ENCODE results near the gene TMEM145. TPM values are rescaled to one million over a fixed set of nuclear protein-coding genes. Genes with fewer than 3 reads are reported as not detected.

The TMEM145 gene
- total and polyA plus RNA-seq, 2 donors (not counting 1 experiment from before 2014, with no cell fraction given), result 0.05 to 0.83 TPM

DNA sequence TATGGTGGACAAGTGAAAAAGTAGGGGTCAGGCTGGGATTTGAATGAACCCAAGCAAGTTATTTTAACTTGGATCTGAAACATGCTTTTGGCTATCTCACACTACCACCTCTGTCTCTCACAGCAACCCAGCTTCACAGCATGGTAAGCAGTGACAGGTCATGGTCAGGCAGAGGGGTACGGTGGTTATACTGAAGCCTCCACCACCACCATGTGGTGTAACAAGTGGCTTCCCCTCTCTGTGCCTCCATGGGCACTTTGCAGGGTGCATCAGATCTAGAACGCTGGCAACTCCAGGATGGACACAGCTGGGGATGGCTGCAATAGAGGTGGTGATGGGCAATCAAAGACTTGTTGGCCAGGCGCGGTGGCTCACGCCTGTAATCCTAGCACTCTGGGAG, 739 bp upstream of the TMEM145 start:
- H3K9me3 ChIP-seq (ENCODE audit: control insufficient read depth, insufficient read depth, low read depth, low read length), result no peaks in the 10 kb centered on the region
- DNase-seq (ENCODE audit: low read depth in 2 of 2), result no peak
- no peaks in the 10 kb centered on the region for H3K79me2 ChIP-seq (ENCODE audit: control insufficient read depth, insufficient read depth, low read length)
- no peak overlapping the region for H2AFZ ChIP-seq (ENCODE audit: low read length)
- H3K36me3 ChIP-seq (ENCODE audit: control insufficient read depth, insufficient read depth, low read length), result no peaks in the 10 kb centered on the region
- no peak for TF ChIP-seq EZH2 (IDR thresholded peaks at IDR 0.05; ENCODE audit: low read length, missing control alignments)
- TF ChIP-seq, protein P1, sequence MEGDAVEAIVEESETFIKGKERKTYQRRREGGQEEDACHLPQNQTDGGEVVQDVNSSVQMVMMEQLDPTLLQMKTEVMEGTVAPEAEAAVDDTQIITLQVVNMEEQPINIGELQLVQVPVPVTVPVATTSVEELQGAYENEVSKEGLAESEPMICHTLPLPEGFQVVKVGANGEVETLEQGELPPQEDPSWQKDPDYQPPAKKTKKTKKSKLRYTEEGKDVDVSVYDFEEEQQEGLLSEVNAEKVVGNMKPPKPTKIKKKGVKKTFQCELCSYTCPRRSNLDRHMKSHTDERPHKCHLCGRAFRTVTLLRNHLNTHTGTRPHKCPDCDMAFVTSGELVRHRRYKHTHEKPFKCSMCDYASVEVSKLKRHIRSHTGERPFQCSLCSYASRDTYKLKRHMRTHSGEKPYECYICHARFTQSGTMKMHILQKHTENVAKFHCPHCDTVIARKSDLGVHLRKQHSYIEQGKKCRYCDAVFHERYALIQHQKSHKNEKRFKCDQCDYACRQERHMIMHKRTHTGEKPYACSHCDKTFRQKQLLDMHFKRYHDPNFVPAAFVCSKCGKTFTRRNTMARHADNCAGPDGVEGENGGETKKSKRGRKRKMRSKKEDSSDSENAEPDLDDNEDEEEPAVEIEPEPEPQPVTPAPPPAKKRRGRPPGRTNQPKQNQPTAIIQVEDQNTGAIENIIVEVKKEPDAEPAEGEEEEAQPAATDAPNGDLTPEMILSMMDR (conservative IDR thresholded peaks at IDR 0.05 in 1 of 2, IDR thresholded peaks at IDR 0.05 in 1 of 2; ENCODE audit: low read depth in 1 of 2, low read length in 2 of 2), result no peak
- peaks cover 16% of the 10 kb centered on the region for H3K27me3 ChIP-seq (ENCODE audit: control insufficient read depth, insufficient read depth, low read length)
- no peaks in the 10 kb centered on the region for H3K4me1 ChIP-seq (ENCODE audit: control insufficient read depth, extremely low read depth, insufficient read depth, low read length)
- no peak overlapping the region for H3K9ac ChIP-seq (ENCODE audit: insufficient read depth, low read length)
- H3K4me3 ChIP-seq (replicated peaks in 1 of 4; ENCODE audit: control extremely low read depth in 1 of 4, insufficient read depth in 1 of 4, low read depth in 3 of 4, low read length in 4 of 4), result no peak overlapping the region
- no peak overlapping the region for H3K27ac ChIP-seq (ENCODE audit: insufficient read depth, low read length)
- no peaks in the 10 kb centered on the region for H4K20me1 ChIP-seq (ENCODE audit: control insufficient read depth, extremely low read depth, insufficient read depth, low read length)
- H3K4me2 ChIP-seq (ENCODE audit: extremely low read depth, insufficient read depth, low read length), result no peak overlapping the region

DNA sequence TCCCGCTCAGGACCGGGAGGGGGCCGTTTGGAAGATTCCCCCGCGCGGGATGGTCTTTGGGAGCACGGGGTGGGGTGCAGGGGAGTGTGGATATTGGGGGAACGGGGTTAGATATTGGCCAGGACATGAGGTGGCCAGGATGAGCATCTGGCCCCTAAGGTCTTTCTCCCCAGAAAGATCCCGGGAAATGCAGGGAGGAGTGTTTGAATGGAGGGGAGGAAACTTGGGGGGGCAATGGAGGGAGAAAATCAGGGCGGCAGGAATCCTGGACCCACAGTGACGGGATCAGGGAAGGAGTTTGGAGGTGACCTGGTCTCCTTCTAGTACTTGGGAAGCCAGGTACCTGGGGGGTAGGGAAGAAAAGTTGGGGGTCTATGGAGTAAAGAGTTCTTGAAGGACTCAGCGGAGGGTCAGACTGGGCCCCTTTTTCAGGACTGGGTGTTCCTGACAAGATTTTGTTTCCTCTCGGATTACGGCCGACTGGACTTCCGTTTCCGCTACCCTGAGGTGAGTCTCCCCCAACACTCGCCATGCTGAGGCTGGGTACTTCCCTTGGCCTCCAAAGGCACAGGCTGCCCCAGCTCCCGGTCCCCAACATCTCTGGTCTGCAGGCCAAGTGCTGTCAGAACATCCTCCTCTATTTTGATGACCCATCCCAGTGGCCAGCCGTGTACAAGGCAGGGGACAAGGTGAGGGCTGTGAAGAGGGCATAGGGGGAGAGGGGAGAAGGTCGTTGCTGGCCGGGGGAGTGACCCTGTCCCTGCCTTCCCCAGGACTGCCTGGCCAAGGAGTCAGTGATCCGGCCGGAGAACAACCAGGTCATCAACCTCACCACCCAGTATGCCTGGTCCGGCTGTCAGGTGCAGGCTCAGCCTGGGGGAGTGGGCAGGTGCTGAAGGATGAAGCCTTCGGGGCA, 989 bp downstream of the TMEM145 start:
- Histone ChIP-seq H3K4me2 (ENCODE audit: extremely low read depth, insufficient read depth, low read length) (no peak overlapping the region), H3K27me3 (ENCODE audit: control insufficient read depth, insufficient read depth, low read length) (peaks cover 16% of the 10 kb centered on the region), H3K4me3 (replicated peaks in 1 of 4; ENCODE audit: control extremely low read depth in 1 of 4, insufficient read depth in 1 of 4, low read depth in 3 of 4, low read length in 4 of 4) (no peak overlapping the region), H2AFZ (ENCODE audit: low read length) (no peak overlapping the region), H4K20me1 (ENCODE audit: control insufficient read depth, extremely low read depth, insufficient read depth, low read length) (no peaks in the 10 kb centered on the region), H3K4me1 (ENCODE audit: control insufficient read depth, extremely low read depth, insufficient read depth, low read length) (no peaks in the 10 kb centered on the region), H3K27ac (ENCODE audit: insufficient read depth, low read length) (no peak overlapping the region), H3K79me2 (ENCODE audit: control insufficient read depth, insufficient read depth, low read length) (no peaks in the 10 kb centered on the region), H3K9me3 (ENCODE audit: control insufficient read depth, insufficient read depth, low read depth, low read length) (no peaks in the 10 kb centered on the region), H3K36me3 (ENCODE audit: control insufficient read depth, insufficient read depth, low read length) (no peaks in the 10 kb centered on the region), H3K9ac (ENCODE audit: insufficient read depth, low read length) (no peak overlapping the region)
- no peak for TF ChIP-seq EZH2 (IDR thresholded peaks at IDR 0.05; ENCODE audit: low read length, missing control alignments)
- TF ChIP-seq, protein P1 (conservative IDR thresholded peaks at IDR 0.05 in 1 of 2, IDR thresholded peaks at IDR 0.05 in 1 of 2; ENCODE audit: low read depth in 1 of 2, low read length in 2 of 2), result no peak
- no peak for DNase-seq (ENCODE audit: low read depth in 2 of 2)

DNA sequence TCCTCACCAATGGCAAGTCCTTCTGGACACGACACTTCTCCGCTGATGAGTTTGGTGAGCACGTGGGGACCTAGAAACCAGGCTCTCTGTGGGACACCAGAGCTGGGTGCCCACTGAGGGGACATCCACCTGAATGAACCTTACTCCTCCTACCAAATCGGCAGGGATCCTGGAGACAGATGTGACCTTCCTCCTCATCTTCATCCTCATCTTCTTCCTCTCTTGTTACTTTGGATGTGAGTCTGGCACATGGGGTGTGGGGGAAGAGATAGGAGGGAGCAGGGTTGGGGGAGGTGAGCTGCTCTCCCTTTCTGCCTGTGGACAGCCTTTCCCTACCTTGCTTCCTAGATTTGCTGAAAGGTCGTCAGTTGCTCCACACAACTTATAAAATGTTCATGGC, 1.9 kb downstream of the TMEM145 start:
- Histone ChIP-seq H3K27me3 (ENCODE audit: control insufficient read depth, insufficient read depth, low read length) (peaks cover 16% of the 10 kb centered on the region), H3K36me3 (ENCODE audit: control insufficient read depth, insufficient read depth, low read length) (no peaks in the 10 kb centered on the region), H3K27ac (ENCODE audit: insufficient read depth, low read length) (no peak overlapping the region), H3K9ac (ENCODE audit: insufficient read depth, low read length) (no peak overlapping the region), H3K4me1 (ENCODE audit: control insufficient read depth, extremely low read depth, insufficient read depth, low read length) (no peaks in the 10 kb centered on the region), H4K20me1 (ENCODE audit: control insufficient read depth, extremely low read depth, insufficient read depth, low read length) (no peaks in the 10 kb centered on the region), H3K79me2 (ENCODE audit: control insufficient read depth, insufficient read depth, low read length) (no peaks in the 10 kb centered on the region), H3K4me3 (replicated peaks in 1 of 4; ENCODE audit: control extremely low read depth in 1 of 4, insufficient read depth in 1 of 4, low read depth in 3 of 4, low read length in 4 of 4) (no peak overlapping the region), H3K4me2 (ENCODE audit: extremely low read depth, insufficient read depth, low read length) (no peak overlapping the region), H3K9me3 (ENCODE audit: control insufficient read depth, insufficient read depth, low read depth, low read length) (no peaks in the 10 kb centered on the region), H2AFZ (ENCODE audit: low read length) (no peak overlapping the region)
- TF ChIP-seq, protein P1 (conservative IDR thresholded peaks at IDR 0.05 in 1 of 2, IDR thresholded peaks at IDR 0.05 in 1 of 2; ENCODE audit: low read depth in 1 of 2, low read length in 2 of 2), result no peak
- TF ChIP-seq EZH2 (IDR thresholded peaks at IDR 0.05; ENCODE audit: low read length, missing control alignments), result no peak
- DNase-seq (ENCODE audit: low read depth in 2 of 2), result no peak

Measured in fibroblast of lung (primary cell).